HG03025 (cell line): ENCODE measurements around the gene BEAN1.
"Not testable (repeated sequence)": the region's sequence is repeated elsewhere in the genome, so short reads cannot be mapped to it uniquely, and the experiment has no call there.

ENCODE experiments used
- ATAC-seq: cut with Tn5 transposase; IDR thresholded peaks from one replicate; pipeline ENCODE4 v1.9.1; 2021; ENCODE audit warnings: mild to moderate bottlenecking, moderate library complexity; ENCODE audit not compliant: unreplicated experiment, low FRiP score

The BEAN1 gene

GRCh38 chr16:66497921-66498320 is 70.8 kb downstream of the BEAN1 start:
- ATAC-seq, result not testable (repeated sequence)

- not testable (repeated sequence) for ATAC-seq
Measured at GRCh38 chr16:66501563-66501962, 74.5 kb downstream of the BEAN1 start.

- ATAC-seq, result no peak
Measured at GRCh38 chr16:66502020-66502913, 75.2 kb downstream of the BEAN1 start.

- no peak for ATAC-seq
Measured at GRCh38 chr16:66503030-66503429, 75.9 kb downstream of the BEAN1 start.

GRCh38 chr16:66503612-66504011 is 76.5 kb downstream of the BEAN1 start:
- ATAC-seq, result no peak

- ATAC-seq, result no peak
Measured at GRCh38 chr16:66507731-66508239, 80.7 kb downstream of the BEAN1 start.

- no peak for ATAC-seq
Measured at GRCh38 chr16:66508248-66508913, 81.3 kb downstream of the BEAN1 start.

- ATAC-seq, result no peak
Measured at GRCh38 chr16:66508914-66509496, 81.9 kb downstream of the BEAN1 start.

- ATAC-seq, result no peak
Measured at GRCh38 chr16:66509576-66509975, 82.5 kb downstream of the BEAN1 start.

- no peak for ATAC-seq
Measured at GRCh38 chr16:66510298-66510697, 83.2 kb downstream of the BEAN1 start.

- ATAC-seq, result no peak
Measured at GRCh38 chr16:66510711-66511601, 83.9 kb downstream of the BEAN1 start.

- no peak for ATAC-seq
Measured at GRCh38 chr16:66511602-66512271, 84.6 kb downstream of the BEAN1 start.

GRCh38 chr16:66512272-66513110 is 85.4 kb downstream of the BEAN1 start:
- no peak for ATAC-seq

- no peak for ATAC-seq
Measured at GRCh38 chr16:66513111-66513723, 86.1 kb downstream of the BEAN1 start.

- not testable (repeated sequence) for ATAC-seq
Measured at GRCh38 chr16:66514391-66514790, 87.3 kb downstream of the BEAN1 start.

GRCh38 chr16:66514980-66515595 is 88.0 kb downstream of the BEAN1 start:
- not testable (repeated sequence) for ATAC-seq

- no peak for ATAC-seq
Measured at GRCh38 chr16:66515596-66516508, 88.8 kb downstream of the BEAN1 start.
